ENCODE measurements around the gene CIB1.
A peak's percentile ranks its signal among the peaks of the same experiment; 100 is the strongest.

Gene CIB1

DNA sequence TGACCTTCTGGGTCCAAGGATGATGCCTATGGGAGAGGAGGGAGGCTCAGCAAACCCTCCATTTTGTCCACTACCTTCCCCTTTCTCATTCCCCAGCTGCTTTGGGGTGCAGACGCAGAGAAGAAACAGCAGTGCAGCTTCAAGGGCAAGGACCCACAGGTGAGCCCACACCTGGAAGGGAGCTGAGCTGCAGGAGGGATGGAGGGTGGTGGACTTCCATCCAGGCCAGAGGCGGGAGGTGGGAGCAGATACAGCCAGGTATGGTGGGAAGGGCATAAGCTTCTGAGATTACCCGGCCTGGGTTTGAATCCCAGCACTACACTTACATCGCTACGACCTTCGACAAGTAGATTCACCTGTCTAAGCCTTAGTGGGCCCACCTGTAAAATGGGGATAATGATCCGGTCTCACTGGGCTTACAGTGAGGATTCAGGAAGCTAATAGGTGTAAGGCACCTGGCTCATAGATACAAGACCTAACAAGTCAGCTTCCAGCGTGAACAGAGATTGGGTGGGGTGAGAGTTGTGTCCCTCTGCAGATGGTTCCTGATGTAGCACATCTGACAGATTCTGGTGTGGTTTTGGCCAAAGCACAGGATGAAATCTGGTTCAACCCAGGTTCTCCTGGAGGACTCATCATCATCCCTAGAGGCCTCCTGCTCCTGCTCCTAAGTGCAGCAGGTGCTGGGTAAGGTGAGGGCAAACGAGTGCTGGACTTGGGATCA is 15.9 kb downstream of the CIB1 start:
- TF ChIP-seq, protein P1, sequence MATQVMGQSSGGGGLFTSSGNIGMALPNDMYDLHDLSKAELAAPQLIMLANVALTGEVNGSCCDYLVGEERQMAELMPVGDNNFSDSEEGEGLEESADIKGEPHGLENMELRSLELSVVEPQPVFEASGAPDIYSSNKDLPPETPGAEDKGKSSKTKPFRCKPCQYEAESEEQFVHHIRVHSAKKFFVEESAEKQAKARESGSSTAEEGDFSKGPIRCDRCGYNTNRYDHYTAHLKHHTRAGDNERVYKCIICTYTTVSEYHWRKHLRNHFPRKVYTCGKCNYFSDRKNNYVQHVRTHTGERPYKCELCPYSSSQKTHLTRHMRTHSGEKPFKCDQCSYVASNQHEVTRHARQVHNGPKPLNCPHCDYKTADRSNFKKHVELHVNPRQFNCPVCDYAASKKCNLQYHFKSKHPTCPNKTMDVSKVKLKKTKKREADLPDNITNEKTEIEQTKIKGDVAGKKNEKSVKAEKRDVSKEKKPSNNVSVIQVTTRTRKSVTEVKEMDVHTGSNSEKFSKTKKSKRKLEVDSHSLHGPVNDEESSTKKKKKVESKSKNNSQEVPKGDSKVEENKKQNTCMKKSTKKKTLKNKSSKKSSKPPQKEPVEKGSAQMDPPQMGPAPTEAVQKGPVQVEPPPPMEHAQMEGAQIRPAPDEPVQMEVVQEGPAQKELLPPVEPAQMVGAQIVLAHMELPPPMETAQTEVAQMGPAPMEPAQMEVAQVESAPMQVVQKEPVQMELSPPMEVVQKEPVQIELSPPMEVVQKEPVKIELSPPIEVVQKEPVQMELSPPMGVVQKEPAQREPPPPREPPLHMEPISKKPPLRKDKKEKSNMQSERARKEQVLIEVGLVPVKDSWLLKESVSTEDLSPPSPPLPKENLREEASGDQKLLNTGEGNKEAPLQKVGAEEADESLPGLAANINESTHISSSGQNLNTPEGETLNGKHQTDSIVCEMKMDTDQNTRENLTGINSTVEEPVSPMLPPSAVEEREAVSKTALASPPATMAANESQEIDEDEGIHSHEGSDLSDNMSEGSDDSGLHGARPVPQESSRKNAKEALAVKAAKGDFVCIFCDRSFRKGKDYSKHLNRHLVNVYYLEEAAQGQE (IDR thresholded peaks at IDR 0.05; ENCODE audit: insufficient replicate concordance, low read depth), result no peak
- H3K27me3 ChIP-seq (ENCODE audit: insufficient read depth, poor library complexity, severe bottlenecking), result no peaks in the 10 kb centered on the region
- no peak overlapping the region for H3K4me3 ChIP-seq (replicated peaks; ENCODE audit: insufficient read depth, low read length)
- no peak overlapping the region for H3K27ac ChIP-seq (replicated peaks)
- no peak for DNase-seq (ENCODE audit: low read depth in 1 of 2, low spot score in 1 of 2)

DNA sequence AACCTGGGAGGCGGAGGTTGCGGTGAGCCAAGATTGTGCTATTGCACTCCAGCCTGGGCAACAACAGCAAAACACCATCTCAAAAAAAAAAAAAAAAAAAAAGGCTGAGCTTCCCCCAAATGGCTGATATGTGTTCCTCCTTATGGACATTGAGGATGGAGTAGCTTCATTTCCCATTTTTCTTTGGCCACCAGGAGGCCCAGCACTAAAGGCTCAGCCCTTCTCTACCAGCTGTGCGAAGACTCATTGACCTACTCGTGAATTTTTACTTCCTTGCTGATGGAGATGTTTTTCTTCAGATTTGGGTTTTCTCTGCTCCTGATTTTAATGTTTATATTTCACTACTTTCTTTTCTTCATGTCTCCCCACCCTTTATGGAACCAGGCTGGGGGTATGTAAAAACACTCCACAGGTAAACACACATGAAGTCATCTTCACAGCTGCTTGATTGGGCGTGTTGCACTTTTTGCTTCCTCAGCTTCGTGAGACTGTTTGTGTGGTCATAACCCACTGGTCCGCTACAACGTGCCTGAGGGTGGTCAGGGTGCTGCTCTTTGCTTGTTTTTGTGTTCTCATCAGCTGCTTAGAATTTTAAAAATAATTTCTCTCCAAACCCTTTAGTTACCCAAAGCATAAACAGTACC is 19.1 kb downstream of the CIB1 start:
- Histone ChIP-seq H3K4me3 (replicated peaks; ENCODE audit: insufficient read depth, low read length) (no peak overlapping the region), H3K27ac (replicated peaks) (no peak overlapping the region), H3K27me3 (ENCODE audit: insufficient read depth, poor library complexity, severe bottlenecking) (no peaks in the 10 kb centered on the region)
- TF ChIP-seq SPI1 (IDR thresholded peaks at IDR 0.05; ENCODE audit: borderline replicate concordance, low read depth), result peak; percentile 8; the same call in 1 of the 2 replicates
- no peak for TF ChIP-seq GABPA (IDR thresholded peaks at IDR 0.05; ENCODE audit: low read depth)
- DNase-seq (ENCODE audit: low read depth in 1 of 2, low spot score in 1 of 2), result no peak

DNA sequence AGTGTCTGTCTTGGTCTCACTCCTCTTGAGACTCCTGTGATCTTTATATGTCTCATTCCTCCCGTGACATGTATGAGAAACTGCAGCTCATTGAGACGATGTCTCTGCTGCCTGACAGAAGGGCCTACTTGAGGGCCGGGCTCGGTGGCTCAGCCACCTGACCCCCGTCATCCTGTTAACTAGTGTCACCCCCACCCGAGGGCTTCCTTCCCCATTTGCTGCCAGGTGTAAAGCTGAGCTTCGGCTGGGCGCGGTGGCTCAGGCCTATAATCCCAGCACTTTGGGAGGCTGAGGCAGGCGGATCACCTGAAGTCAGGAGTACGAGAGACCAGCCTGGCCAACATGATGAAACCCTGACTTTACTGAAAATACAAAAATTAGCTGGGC is 19.9 kb downstream of the CIB1 start:
- no peak overlapping the region for H3K4me3 ChIP-seq (replicated peaks; ENCODE audit: insufficient read depth, low read length)
- no peak for DNase-seq (ENCODE audit: low read depth in 1 of 2, low spot score in 1 of 2)
- H3K27me3 ChIP-seq (ENCODE audit: insufficient read depth, poor library complexity, severe bottlenecking), result no peaks in the 10 kb centered on the region
- H3K27ac ChIP-seq (replicated peaks), result no peak overlapping the region
- TF ChIP-seq, protein P1 (IDR thresholded peaks at IDR 0.05; ENCODE audit: insufficient replicate concordance, low read depth), result no peak
- TF ChIP-seq GABPA (IDR thresholded peaks at IDR 0.05; ENCODE audit: low read depth), result no peak
- no peak for TF ChIP-seq SPI1 (IDR thresholded peaks at IDR 0.05; ENCODE audit: borderline replicate concordance, low read depth)
- TF ChIP-seq, protein P2, sequence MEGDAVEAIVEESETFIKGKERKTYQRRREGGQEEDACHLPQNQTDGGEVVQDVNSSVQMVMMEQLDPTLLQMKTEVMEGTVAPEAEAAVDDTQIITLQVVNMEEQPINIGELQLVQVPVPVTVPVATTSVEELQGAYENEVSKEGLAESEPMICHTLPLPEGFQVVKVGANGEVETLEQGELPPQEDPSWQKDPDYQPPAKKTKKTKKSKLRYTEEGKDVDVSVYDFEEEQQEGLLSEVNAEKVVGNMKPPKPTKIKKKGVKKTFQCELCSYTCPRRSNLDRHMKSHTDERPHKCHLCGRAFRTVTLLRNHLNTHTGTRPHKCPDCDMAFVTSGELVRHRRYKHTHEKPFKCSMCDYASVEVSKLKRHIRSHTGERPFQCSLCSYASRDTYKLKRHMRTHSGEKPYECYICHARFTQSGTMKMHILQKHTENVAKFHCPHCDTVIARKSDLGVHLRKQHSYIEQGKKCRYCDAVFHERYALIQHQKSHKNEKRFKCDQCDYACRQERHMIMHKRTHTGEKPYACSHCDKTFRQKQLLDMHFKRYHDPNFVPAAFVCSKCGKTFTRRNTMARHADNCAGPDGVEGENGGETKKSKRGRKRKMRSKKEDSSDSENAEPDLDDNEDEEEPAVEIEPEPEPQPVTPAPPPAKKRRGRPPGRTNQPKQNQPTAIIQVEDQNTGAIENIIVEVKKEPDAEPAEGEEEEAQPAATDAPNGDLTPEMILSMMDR (IDR thresholded peaks at IDR 0.05; ENCODE audit: insufficient read depth, low read length), result no peak
- no peak for TF ChIP-seq POLR2AphosphoS5 (IDR thresholded peaks at IDR 0.05; ENCODE audit: low read depth)

DNA sequence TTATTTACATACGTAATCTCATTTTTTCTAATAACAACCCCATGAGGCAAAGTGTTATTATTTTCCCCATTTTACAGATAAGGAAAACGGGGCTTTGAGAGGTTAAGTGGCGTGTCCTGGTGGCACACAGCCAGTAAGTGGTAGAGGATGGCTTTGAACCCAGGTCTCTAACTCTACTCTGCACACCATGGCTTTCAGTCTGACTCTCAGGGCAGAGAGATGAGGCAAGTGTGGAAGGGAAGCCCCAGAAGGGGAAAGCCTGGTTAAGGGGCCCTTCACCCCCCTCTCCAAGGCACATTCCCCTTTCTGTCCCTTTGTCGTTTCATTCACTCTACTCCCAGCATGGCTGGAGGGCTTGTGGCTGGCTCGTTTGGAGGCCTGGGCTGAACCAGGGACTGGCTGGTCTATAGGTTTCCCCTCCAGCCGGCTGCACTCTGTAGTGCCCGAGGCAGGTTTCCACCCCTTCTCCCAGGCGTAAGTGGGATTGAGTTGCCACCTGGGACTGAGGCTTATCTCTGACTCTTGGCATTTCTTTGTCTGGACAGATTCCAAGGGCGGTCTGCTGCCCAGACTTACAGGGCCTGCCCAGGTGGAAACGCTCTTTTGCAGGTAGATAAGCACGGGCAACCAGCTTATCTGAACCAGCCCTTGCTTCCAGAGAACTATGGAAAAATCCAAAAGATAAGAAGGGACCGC is 20.5 kb downstream of the CIB1 start:
- Histone ChIP-seq H3K4me3 (replicated peaks; ENCODE audit: insufficient read depth, low read length) (no peak overlapping the region), H3K27ac (replicated peaks) (no peak overlapping the region), H3K27me3 (ENCODE audit: insufficient read depth, poor library complexity, severe bottlenecking) (no peaks in the 10 kb centered on the region)
- no peak for DNase-seq (ENCODE audit: low read depth in 1 of 2, low spot score in 1 of 2)
- TF ChIP-seq, protein P1 (IDR thresholded peaks at IDR 0.05; ENCODE audit: insufficient replicate concordance, low read depth), result no peak
- TF ChIP-seq GABPA (IDR thresholded peaks at IDR 0.05; ENCODE audit: low read depth) (no peak), POLR2AphosphoS5 (IDR thresholded peaks at IDR 0.05; ENCODE audit: low read depth) (no peak), SPI1 (IDR thresholded peaks at IDR 0.05; ENCODE audit: borderline replicate concordance, low read depth) (no peak)
- TF ChIP-seq, protein P2 (IDR thresholded peaks at IDR 0.05; ENCODE audit: insufficient read depth, low read length), result no peak
